Activated T-cell treated with anti-CD3 and anti-CD28 coated beads for 1 hour (primary cell): ENCODE results near the gene PLXDC2.
"Not testable (repeated sequence)": the region's sequence is repeated elsewhere in the genome, so short reads cannot be mapped to it uniquely, and the experiment has no call there.

Experiments
- DNase-seq: peaks from one replicate; pipeline ENCODE4 v3.0.0-alpha.2; 2020; ENCODE audit warnings: low read depth

The PLXDC2 gene

DNA sequence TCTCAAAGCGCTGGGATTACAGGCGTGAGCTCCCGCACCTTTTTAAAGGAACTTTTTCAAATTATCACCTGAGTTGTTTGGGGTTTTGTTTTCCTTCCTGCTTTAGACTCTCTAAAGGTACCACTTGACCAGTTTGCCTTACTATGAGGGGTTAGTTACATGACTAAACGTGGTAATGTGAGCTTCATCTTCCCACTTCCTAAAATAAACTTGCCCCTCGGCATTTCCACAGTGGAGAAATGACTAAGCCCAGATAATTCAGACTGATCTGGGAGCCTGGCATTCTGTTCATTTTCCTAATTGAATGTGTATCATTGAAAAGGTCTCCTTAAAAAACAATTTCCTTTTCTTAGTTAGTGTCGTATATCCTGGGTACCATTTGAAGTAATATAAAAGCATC lies 163.4 kb downstream of the PLXDC2 start:
- DNase-seq: no peak

DNA sequence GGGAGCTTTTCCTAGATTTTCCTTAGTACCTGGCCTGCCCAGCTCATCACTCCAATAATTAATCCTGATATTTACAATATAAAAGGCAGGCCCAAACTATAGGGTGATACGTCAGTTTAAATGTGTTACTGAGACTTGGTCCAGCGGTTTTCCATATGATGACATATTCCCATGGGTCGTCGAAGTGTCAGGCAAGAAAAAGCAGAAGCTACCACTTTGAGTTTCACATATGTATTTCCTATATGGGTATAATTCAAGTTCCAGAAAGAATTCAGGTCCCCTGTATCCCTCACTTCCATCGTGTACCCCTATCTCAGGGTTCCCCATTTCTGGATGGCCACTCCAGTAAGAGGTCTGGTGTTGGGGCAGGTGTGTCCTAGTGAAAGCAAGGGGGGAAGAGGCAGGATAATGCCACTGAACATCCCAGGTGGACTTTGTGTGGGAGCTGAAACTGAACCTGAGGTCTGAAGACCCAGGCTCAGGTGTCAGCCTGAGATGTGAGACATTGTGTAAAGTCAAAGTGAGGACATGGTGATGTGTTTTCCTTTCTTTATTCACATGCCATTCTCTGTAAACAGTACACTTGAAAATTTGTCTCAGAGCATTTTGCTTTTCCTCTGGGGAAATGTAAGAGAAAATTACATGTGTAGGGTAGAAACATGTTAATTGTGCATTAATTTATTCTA lies 167.8 kb downstream of the PLXDC2 start:
- DNase-seq: no peak

GRCh38 chr10:19985745-19986144 lies 169.5 kb downstream of the PLXDC2 start:
- DNase-seq: no peak

GRCh38 chr10:19986591-19986990 lies 170.4 kb downstream of the PLXDC2 start:
- no peak for DNase-seq

DNA sequence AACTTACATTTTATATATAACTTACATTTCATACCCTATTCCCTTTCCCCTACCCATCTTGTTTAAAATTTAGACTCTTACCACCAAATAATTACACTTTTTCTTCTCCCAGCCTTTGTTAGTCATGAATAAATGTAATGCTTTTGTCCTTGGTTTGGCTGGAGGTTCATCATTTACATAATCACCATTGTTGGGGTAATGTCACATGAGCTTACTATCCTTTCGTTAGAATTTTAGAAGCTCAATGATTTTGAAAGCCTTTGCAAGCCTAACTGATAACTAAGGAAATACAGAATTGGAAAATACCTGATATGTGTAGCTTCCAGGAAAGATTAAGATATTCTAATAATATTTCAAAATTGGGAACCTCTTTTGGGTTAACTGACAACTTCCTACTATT lies 171.7 kb downstream of the PLXDC2 start:
- no peak for DNase-seq

- no peak for DNase-seq
These were observed 177.6 kb downstream of the PLXDC2 start for GRCh38 chr10:19993714-19994315.

GRCh38 chr10:19998482-19998881 lies 182.2 kb downstream of the PLXDC2 start:
- no peak for DNase-seq

DNA sequence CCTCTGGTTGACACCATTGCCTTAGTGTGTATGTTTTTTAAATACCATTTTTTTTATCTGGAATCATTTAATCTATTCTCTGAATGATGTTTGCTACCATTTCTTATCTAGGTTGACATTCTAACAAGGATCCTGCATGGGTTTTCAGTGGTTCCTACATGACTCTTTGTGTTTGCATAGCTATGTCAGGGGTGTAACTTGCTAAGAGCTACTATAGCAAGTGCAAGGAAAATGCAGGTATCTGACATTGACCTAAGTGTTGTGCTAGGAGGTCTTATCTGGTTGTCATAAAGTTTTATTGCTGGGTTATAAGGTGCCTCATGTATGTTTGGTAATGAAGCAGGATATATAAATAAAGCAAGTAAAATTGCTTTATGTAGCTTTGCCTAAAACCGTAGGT lies 183.2 kb downstream of the PLXDC2 start:
- DNase-seq: no peak

DNA sequence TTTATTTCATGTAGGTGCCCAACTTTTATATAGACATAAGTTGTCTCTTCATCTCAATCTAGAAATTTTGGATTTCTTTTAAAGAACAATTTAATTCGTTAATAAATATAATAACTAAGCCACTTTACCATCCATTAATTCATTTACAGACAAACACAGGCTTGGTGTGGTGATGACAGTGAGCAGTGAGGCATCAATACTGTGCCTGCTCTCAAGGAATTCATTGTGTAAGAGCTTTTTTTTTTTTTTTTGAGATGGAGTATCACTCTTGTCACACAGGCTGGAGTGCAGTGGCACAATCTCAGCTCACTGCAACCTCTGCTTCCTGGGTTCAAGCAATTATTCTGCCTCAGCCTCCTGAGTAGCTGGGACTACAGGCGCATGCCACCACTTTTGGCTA lies 185.8 kb downstream of the PLXDC2 start:
- DNase-seq: not testable (repeated sequence)

- DNase-seq: no peak
These were observed 186.4 kb downstream of the PLXDC2 start for GRCh38 chr10:20002657-20003056.

GRCh38 chr10:20004087-20004523 lies 187.9 kb downstream of the PLXDC2 start:
- DNase-seq: no peak

DNA sequence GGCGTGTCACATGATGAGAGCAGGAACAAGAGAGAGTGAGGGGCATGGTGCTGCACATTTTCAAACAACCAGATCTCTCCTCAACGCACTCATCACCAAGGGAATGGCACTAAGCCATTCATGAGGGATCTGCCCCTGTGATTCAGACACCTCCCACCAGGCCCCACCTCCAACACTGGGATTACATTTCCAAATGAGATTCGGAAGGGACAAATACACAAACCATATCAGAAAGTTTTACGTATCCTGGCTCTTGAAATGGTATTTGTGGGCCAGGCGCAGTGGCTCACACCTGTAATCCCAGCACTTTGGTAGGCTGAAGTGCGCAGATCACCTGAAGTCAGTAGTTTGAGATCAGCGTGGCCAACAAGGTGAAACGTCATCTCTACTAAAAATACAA lies 189.4 kb downstream of the PLXDC2 start:
- DNase-seq: no peak

GRCh38 chr10:20006169-20006870 lies 190.1 kb downstream of the PLXDC2 start:
- DNase-seq: no peak

DNA sequence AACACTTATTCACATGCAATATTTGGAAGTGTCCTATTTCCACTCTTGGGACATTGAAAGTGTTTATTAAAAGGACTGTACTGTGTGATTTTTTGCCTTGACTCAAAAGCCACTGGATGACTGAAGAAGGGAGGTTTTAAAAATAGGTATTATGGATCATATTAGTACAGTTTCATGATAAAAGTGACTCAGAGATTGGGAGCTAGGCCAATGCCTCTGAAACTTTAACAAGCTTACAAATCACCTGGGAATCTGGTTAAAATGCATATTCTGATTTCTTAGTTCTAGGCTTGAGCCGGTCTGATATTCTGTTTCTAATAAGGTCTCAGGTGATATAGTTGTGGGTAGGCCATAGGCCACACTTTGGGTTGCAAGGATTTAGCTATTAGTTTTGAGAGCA lies 191.2 kb downstream of the PLXDC2 start:
- DNase-seq: no peak

- no peak for DNase-seq
These were observed 197.9 kb downstream of the PLXDC2 start for GRCh38 chr10:20013991-20014750.

- no peak for DNase-seq
These were observed 201.7 kb downstream of the PLXDC2 start for GRCh38 chr10:20017961-20018360.

- DNase-seq: no peak
These were observed 204.4 kb downstream of the PLXDC2 start for GRCh38 chr10:20020677-20021076.

- no peak for DNase-seq
These were observed 213.3 kb downstream of the PLXDC2 start for GRCh38 chr10:20029523-20029922.

GRCh38 chr10:20033476-20033875 lies 217.2 kb downstream of the PLXDC2 start:
- no peak for DNase-seq

GRCh38 chr10:20034732-20035131 lies 218.5 kb downstream of the PLXDC2 start:
- no peak for DNase-seq

GRCh38 chr10:20040012-20040411 lies 223.8 kb downstream of the PLXDC2 start:
- DNase-seq: no peak

GRCh38 chr10:20041931-20042330 lies 225.7 kb downstream of the PLXDC2 start:
- no peak for DNase-seq

- not testable (repeated sequence) for DNase-seq
These were observed 228.9 kb downstream of the PLXDC2 start for GRCh38 chr10:20045100-20045499.
